ENCODE data around the gene HIVEP3.
A peak's percentile ranks its signal among the peaks of the same experiment; 100 is the strongest.

Gene HIVEP3

GRCh38 chr1:41613689-41614574 lies 304.8 kb downstream of the HIVEP3 start:
- TF ChIP-seq POLR2A (IDR thresholded peaks at IDR 0.05; ENCODE audit: low read depth, low read length) (no peak), POLR2AphosphoS5 (IDR thresholded peaks at IDR 0.05; ENCODE audit: low read depth, low read length) (no peak), POU2F2 (IDR thresholded peaks at IDR 0.05; ENCODE audit: low read depth, low read length) (no peak)
- FAIRE-seq (no peak), DNase-seq (ENCODE audit: insufficient read length, low spot score) (no peak)

GRCh38 chr1:41612953-41613352 lies 305.8 kb downstream of the HIVEP3 start:
- DNase-seq (ENCODE audit: insufficient read length, low spot score) = no peak
- no peak for FAIRE-seq
- TF ChIP-seq SPI1 (IDR thresholded peaks at IDR 0.05; ENCODE audit: low read depth, low read length) (no peak), POU2F2 (IDR thresholded peaks at IDR 0.05; ENCODE audit: low read depth, low read length) (no peak), POLR2A (IDR thresholded peaks at IDR 0.05; ENCODE audit: low read depth, low read length) (no peak), TAF1 (IDR thresholded peaks at IDR 0.05; ENCODE audit: low read depth, low read length) (no peak), PAX5 (IDR thresholded peaks at IDR 0.05; ENCODE audit: insufficient read depth, low read length, severe bottlenecking) (no peak), POLR2AphosphoS5 (IDR thresholded peaks at IDR 0.05; ENCODE audit: low read depth, low read length) (no peak)

- peak; percentile 20 for FAIRE-seq
- DNase-seq (ENCODE audit: insufficient read length, low spot score) = no peak
- TF ChIP-seq TAF1 (IDR thresholded peaks at IDR 0.05; ENCODE audit: low read depth, low read length) (no peak), POLR2AphosphoS5 (IDR thresholded peaks at IDR 0.05; ENCODE audit: low read depth, low read length) (no peak), POLR2A (IDR thresholded peaks at IDR 0.05; ENCODE audit: low read depth, low read length) (no peak), PAX5 (IDR thresholded peaks at IDR 0.05; ENCODE audit: insufficient read depth, low read length, severe bottlenecking) (no peak), POU2F2 (IDR thresholded peaks at IDR 0.05; ENCODE audit: low read depth, low read length) (no peak), SPI1 (IDR thresholded peaks at IDR 0.05; ENCODE audit: low read depth, low read length) (no peak)
Measured at GRCh38 chr1:41611932-41612450, 306.7 kb downstream of the HIVEP3 start.

- TF ChIP-seq PAX5 (IDR thresholded peaks at IDR 0.05; ENCODE audit: insufficient read depth, low read length, severe bottlenecking) (no peak), POLR2A (IDR thresholded peaks at IDR 0.05; ENCODE audit: low read depth, low read length) (no peak), POLR2AphosphoS5 (IDR thresholded peaks at IDR 0.05; ENCODE audit: low read depth, low read length) (no peak), TAF1 (IDR thresholded peaks at IDR 0.05; ENCODE audit: low read depth, low read length) (no peak), POU2F2 (IDR thresholded peaks at IDR 0.05; ENCODE audit: low read depth, low read length) (no peak), SPI1 (IDR thresholded peaks at IDR 0.05; ENCODE audit: low read depth, low read length) (peak; percentile 63)
- DNase-seq (ENCODE audit: insufficient read length, low spot score) (no peak), FAIRE-seq (no peak)
Measured at GRCh38 chr1:41611068-41611931, 307.4 kb downstream of the HIVEP3 start.

- TF ChIP-seq POLR2AphosphoS5 (IDR thresholded peaks at IDR 0.05; ENCODE audit: low read depth, low read length) (no peak), SPI1 (IDR thresholded peaks at IDR 0.05; ENCODE audit: low read depth, low read length) (no peak), POLR2A (IDR thresholded peaks at IDR 0.05; ENCODE audit: low read depth, low read length) (no peak), POU2F2 (IDR thresholded peaks at IDR 0.05; ENCODE audit: low read depth, low read length) (no peak)
- FAIRE-seq = no peak
- no peak for DNase-seq (ENCODE audit: insufficient read length, low spot score)
Measured at GRCh38 chr1:41610361-41610760, 308.4 kb downstream of the HIVEP3 start.

- DNase-seq (ENCODE audit: insufficient read length, low spot score) = no peak
- TF ChIP-seq TAF1 (IDR thresholded peaks at IDR 0.05; ENCODE audit: low read depth, low read length) (no peak), PAX5 (IDR thresholded peaks at IDR 0.05; ENCODE audit: insufficient read depth, low read length, severe bottlenecking) (no peak), POLR2AphosphoS5 (IDR thresholded peaks at IDR 0.05; ENCODE audit: low read depth, low read length) (no peak), POU2F2 (IDR thresholded peaks at IDR 0.05; ENCODE audit: low read depth, low read length) (no peak), POLR2A (IDR thresholded peaks at IDR 0.05; ENCODE audit: low read depth, low read length) (no peak), SPI1 (IDR thresholded peaks at IDR 0.05; ENCODE audit: low read depth, low read length) (no peak)
- FAIRE-seq = no peak
Measured at GRCh38 chr1:41609166-41609883, 309.4 kb downstream of the HIVEP3 start.

- DNase-seq (ENCODE audit: insufficient read length, low spot score) (no peak), FAIRE-seq (no peak)
- no peak for TF ChIP-seq PAX5 (IDR thresholded peaks at IDR 0.05; ENCODE audit: insufficient read depth, low read length, severe bottlenecking)
- no peak for TF ChIP-seq POLR2AphosphoS5 (IDR thresholded peaks at IDR 0.05; ENCODE audit: low read depth, low read length)
Measured at GRCh38 chr1:41608211-41608610, 310.5 kb downstream of the HIVEP3 start.

GRCh38 chr1:41607808-41608207 lies 310.9 kb downstream of the HIVEP3 start:
- no peak for TF ChIP-seq POLR2AphosphoS5 (IDR thresholded peaks at IDR 0.05; ENCODE audit: low read depth, low read length)
- TF ChIP-seq TAF1 (IDR thresholded peaks at IDR 0.05; ENCODE audit: low read depth, low read length) = no peak
- TF ChIP-seq PAX5 (IDR thresholded peaks at IDR 0.05; ENCODE audit: insufficient read depth, low read length, severe bottlenecking) = no peak
- no peak for TF ChIP-seq POLR2A (IDR thresholded peaks at IDR 0.05; ENCODE audit: low read depth, low read length)
- no peak for TF ChIP-seq SPI1 (IDR thresholded peaks at IDR 0.05; ENCODE audit: low read depth, low read length)
- no peak for TF ChIP-seq POU2F2 (IDR thresholded peaks at IDR 0.05; ENCODE audit: low read depth, low read length)
- DNase-seq (ENCODE audit: insufficient read length, low spot score) (no peak), FAIRE-seq (no peak)

GRCh38 chr1:41599912-41600311 lies 318.8 kb downstream of the HIVEP3 start:
- no peak for FAIRE-seq

More at GRCh38 chr1:41599912-41600311, 318.8 kb downstream of the HIVEP3 start:
- TF ChIP-seq POLR2AphosphoS5 (IDR thresholded peaks at IDR 0.05; ENCODE audit: low read depth, low read length) = no peak
- no peak for TF ChIP-seq PAX5 (IDR thresholded peaks at IDR 0.05; ENCODE audit: insufficient read depth, low read length, severe bottlenecking)
- no peak for TF ChIP-seq TAF1 (IDR thresholded peaks at IDR 0.05; ENCODE audit: low read depth, low read length)
- no peak for TF ChIP-seq POU2F2 (IDR thresholded peaks at IDR 0.05; ENCODE audit: low read depth, low read length)
- no peak for TF ChIP-seq POLR2A (IDR thresholded peaks at IDR 0.05; ENCODE audit: low read depth, low read length)
- TF ChIP-seq SPI1 (IDR thresholded peaks at IDR 0.05; ENCODE audit: low read depth, low read length) = no peak
- no peak for DNase-seq (ENCODE audit: insufficient read length, low spot score)

All from GM12891 (cell line).